ENCODE results near the gene USP44. TPM values are rescaled to one million over a fixed set of nuclear protein-coding genes. Genes with fewer than 3 reads are reported as not detected.

USP44 gene
- total and polyA plus RNA-seq, 2 of the 13 experiments (the other 11 are each of a cell fraction or from before 2014, with no cell fraction given) = 0.05 to 0.07 TPM

DNA sequence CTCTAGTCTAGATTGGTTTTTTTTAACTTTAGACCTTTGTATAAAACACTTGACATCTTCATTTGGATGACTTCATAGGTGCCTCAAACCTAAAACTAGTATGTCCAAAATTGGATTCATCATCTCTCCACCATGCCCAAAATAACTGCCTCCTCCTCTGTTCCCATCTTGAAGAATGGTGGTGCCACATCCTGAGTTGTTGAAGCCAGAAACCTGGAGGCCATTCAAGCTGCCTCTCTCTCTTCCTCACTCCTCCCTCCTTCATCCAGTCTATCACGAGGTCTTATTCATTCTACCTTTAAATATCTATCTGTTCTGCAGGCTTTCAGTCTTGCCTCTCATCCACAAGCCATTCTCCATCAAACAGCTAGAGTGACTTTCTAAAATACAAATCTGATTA, 26.5 kb upstream of the USP44 start:
- POLR2A ChIA-PET = no interaction called here
- Histone ChIP-seq H2AFZ (ENCODE audit: low read length) (no peak overlapping the region), H3K9ac (ENCODE audit: insufficient read depth, low read depth, low read length) (no peak overlapping the region), H3K4me2 (ENCODE audit: low read depth, low read length) (no peak overlapping the region), H3K27me3 (ENCODE audit: control insufficient read depth in 1 of 2, insufficient read depth in 2 of 2, low read length in 2 of 2) (no peaks in the 10 kb centered on the region), H3K9me3 (ENCODE audit: low read length) (no peaks in the 10 kb centered on the region), H3K4me3 (replicated peaks in 1 of 3; ENCODE audit: insufficient read depth in 1 of 3, low read depth in 2 of 3, low read length in 3 of 3) (no peak overlapping the region), H4K20me1 (ENCODE audit: insufficient read depth, low read length) (no peaks in the 10 kb centered on the region), H3K36me3 (replicated peaks in 1 of 2; ENCODE audit: control insufficient read depth in 1 of 2, insufficient read depth in 2 of 2, low read length in 2 of 2) (no peaks in the 10 kb centered on the region), H3K79me2 (ENCODE audit: insufficient read depth, low read length) (no peaks in the 10 kb centered on the region), H3K4me1 (ENCODE audit: insufficient read depth, low read length) (no peaks in the 10 kb centered on the region), H3K27ac (ENCODE audit: extremely low read length, insufficient read depth, low read length) (no peak overlapping the region)
- intact Hi-C loops (cut with micrococcal nuclease; ENCODE audit: unreplicated experiment) = no loop called here
- ATAC-seq = no peak
- no peak for FAIRE-seq
- CTCF ChIA-PET (ENCODE audit: low intra/inter-chr PET ratio, low total read pairs) = no interaction called here
- WGBS (ENCODE audit: low lambda C conversion rate) = 0% methylated on average over 1 of the region's 1 CpG
- DNase-seq (ENCODE audit: low spot score) = no peak
- BruUV-seq (replicated peaks) = no TSS peak
- in situ Hi-C loops (cut with HindIII; ENCODE audit: extremely low pct_ligation_motif_present, low pct_unique_long_range_greater_than_20kb) = loop anchor here (25.0 kb wide), 1 partner anchor 409 kb away; the partner anchor contains the start of gene HAL
- no peak for TF ChIP-seq YEATS4 (CRISPR knock-in tag; IDR thresholded peaks at IDR 0.05; ENCODE audit: borderline replicate concordance)
- TF ChIP-seq MXI1 (IDR thresholded peaks at IDR 0.05; ENCODE audit: borderline replicate concordance, low read depth, low read length) = no peak
- TF ChIP-seq, protein P1, sequence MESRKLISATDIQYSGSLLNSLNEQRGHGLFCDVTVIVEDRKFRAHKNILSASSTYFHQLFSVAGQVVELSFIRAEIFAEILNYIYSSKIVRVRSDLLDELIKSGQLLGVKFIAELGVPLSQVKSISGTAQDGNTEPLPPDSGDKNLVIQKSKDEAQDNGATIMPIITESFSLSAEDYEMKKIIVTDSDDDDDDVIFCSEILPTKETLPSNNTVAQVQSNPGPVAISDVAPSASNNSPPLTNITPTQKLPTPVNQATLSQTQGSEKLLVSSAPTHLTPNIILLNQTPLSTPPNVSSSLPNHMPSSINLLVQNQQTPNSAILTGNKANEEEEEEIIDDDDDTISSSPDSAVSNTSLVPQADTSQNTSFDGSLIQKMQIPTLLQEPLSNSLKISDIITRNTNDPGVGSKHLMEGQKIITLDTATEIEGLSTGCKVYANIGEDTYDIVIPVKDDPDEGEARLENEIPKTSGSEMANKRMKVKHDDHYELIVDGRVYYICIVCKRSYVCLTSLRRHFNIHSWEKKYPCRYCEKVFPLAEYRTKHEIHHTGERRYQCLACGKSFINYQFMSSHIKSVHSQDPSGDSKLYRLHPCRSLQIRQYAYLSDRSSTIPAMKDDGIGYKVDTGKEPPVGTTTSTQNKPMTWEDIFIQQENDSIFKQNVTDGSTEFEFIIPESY (CRISPR knock-in tag; IDR thresholded peaks at IDR 0.05) = no peak
- TF ChIP-seq, protein P2, sequence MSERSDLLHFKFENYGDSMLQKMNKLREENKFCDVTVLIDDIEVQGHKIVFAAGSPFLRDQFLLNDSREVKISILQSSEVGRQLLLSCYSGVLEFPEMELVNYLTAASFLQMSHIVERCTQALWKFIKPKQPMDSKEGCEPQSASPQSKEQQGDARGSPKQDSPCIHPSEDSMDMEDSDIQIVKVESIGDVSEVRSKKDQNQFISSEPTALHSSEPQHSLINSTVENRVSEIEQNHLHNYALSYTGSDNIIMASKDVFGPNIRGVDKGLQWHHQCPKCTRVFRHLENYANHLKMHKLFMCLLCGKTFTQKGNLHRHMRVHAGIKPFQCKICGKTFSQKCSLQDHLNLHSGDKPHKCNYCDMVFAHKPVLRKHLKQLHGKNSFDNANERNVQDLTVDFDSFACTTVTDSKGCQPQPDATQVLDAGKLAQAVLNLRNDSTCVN (CRISPR knock-in tag; IDR thresholded peaks at IDR 0.05; ENCODE audit: borderline replicate concordance) = no peak
- no peak for TF ChIP-seq ZHX2 (IDR thresholded peaks at IDR 0.05; ENCODE audit: low read depth)
- TF ChIP-seq ZHX2 (CRISPR knock-in tag; IDR thresholded peaks at IDR 0.05; ENCODE audit: borderline replicate concordance) = no peak
- no peak for TF ChIP-seq SMAD3 (CRISPR knock-in tag; IDR thresholded peaks at IDR 0.05)
- TF ChIP-seq ZNF772 (CRISPR knock-in tag; IDR thresholded peaks at IDR 0.05) = no peak
- no peak for TF ChIP-seq SOX13 (IDR thresholded peaks at IDR 0.05)
- no peak for TF ChIP-seq SOX13 (CRISPR knock-in tag; conservative IDR thresholded peaks at IDR 0.05 in 1 of 2, IDR thresholded peaks at IDR 0.05 in 1 of 2)
- no peak for TF ChIP-seq ZSCAN25 (CRISPR knock-in tag; IDR thresholded peaks at IDR 0.05)
- no peak for TF ChIP-seq PAWR (CRISPR knock-in tag; IDR thresholded peaks at IDR 0.05; ENCODE audit: borderline replicate concordance)
- TF ChIP-seq, protein P3, sequence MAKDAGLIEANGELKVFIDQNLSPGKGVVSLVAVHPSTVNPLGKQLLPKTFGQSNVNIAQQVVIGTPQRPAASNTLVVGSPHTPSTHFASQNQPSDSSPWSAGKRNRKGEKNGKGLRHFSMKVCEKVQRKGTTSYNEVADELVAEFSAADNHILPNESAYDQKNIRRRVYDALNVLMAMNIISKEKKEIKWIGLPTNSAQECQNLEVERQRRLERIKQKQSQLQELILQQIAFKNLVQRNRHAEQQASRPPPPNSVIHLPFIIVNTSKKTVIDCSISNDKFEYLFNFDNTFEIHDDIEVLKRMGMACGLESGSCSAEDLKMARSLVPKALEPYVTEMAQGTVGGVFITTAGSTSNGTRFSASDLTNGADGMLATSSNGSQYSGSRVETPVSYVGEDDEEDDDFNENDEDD (CRISPR knock-in tag; IDR thresholded peaks at IDR 0.05; ENCODE audit: borderline replicate concordance) = no peak
- TF ChIP-seq CEBPB (IDR thresholded peaks at IDR 0.05; ENCODE audit: borderline replicate concordance, low read depth, low read length) = no peak
- TF ChIP-seq TARDBP (CRISPR knock-in tag; IDR thresholded peaks at IDR 0.05) = no peak
- no peak for TF ChIP-seq EED (CRISPR knock-in tag; IDR thresholded peaks at IDR 0.05)

Measured in HepG2 (cell line).